ENCODE measurements around the gene SEC14L3. TPM values are rescaled to one million over a fixed set of nuclear protein-coding genes. Genes with fewer than 3 reads are reported as not detected.

Gene SEC14L3
- total and polyA plus RNA-seq, 2 of the 4 experiments (the other 2 are of a cell fraction) = not detected

- Histone ChIP-seq H2AK5ac (ENCODE audit: low read depth, low read length) (no peak overlapping the region), H4K5ac (ENCODE audit: low read depth, low read length) (no peak overlapping the region), H3K27ac (ENCODE audit: insufficient read depth, low read length) (no peak overlapping the region; the same call in 1 of the 2 replicates), H4K91ac (ENCODE audit: insufficient read depth, low read depth, low read length) (no peak overlapping the region), H2BK120ac (ENCODE audit: low read depth, low read length) (no peak overlapping the region), H2BK5ac (ENCODE audit: low read depth, low read length, poor library complexity, severe bottlenecking) (peak overlapping the region; percentile 44), H3K23ac (ENCODE audit: low read depth, low read length) (no peak overlapping the region), H4K20me1 (ENCODE audit: insufficient read depth, low read length) (no peaks in the 10 kb centered on the region), H3K27me3 (ENCODE audit: control insufficient read depth, insufficient read depth, low read length) (no peaks in the 10 kb centered on the region), H3K56ac (ENCODE audit: extremely low read depth, insufficient read depth, low read length) (no peak overlapping the region), H4K8ac (ENCODE audit: low read depth in 2 of 2, low read length in 2 of 2) (no peak overlapping the region), H3K79me1 (ENCODE audit: low read depth in 1 of 2, low read length in 2 of 2) (peaks cover 14 to 50% of the 10 kb centered on the region in 2 experiments), H3K4me3 (ENCODE audit: insufficient read depth, low read depth, low read length) (no peak overlapping the region), H3K4ac (ENCODE audit: low read depth, low read length) (no peak overlapping the region; the same call in 1 of the 2 replicates), H2BK20ac (ENCODE audit: low read depth, low read length) (no peak overlapping the region), H2AK9ac (replicated peaks; ENCODE audit: low read depth, low read length, poor library complexity) (no peak overlapping the region), H3K4me1 (ENCODE audit: control insufficient read depth, insufficient read depth, low read length) (peaks cover 9% of the 10 kb centered on the region), H3K4me2 (ENCODE audit: low read depth, low read length) (no peak overlapping the region), H2AFZ (replicated peaks; ENCODE audit: low read length, poor library complexity) (no peak overlapping the region), H3K18ac (ENCODE audit: low read depth, low read length) (no peak overlapping the region), H3K9me3 (ENCODE audit: control insufficient read depth, insufficient read depth, low read length) (no peaks in the 10 kb centered on the region), H3K14ac (replicated peaks; ENCODE audit: low read depth, low read length) (no peak overlapping the region; the same call in 1 of the 2 replicates), H3K9ac (ENCODE audit: low read depth, low read length) (no peak overlapping the region), H3K9me1 (ENCODE audit: insufficient read depth, low read length) (peaks cover 14% of the 10 kb centered on the region), H3K36me3 (ENCODE audit: control insufficient read depth, insufficient read depth, low read length) (peaks cover 44% of the 10 kb centered on the region), H2BK15ac (ENCODE audit: low read depth, low read length) (no peak overlapping the region)
- no CpG with 5 or more reads among the region's 2 CpGs for WGBS, 2 experiments (ENCODE audit: extremely low coverage in 2 of 2, insufficient read length in 1 of 2)
- no peak for TF ChIP-seq RCOR1 (IDR thresholded peaks at IDR 0.05; ENCODE audit: insufficient replicate concordance, low read length)
- TF ChIP-seq BHLHE40 (IDR thresholded peaks at IDR 0.05; ENCODE audit: low read depth, low read length) = no peak
- 0 out of 2 replicates have a peak, but pooled peaks have one; percentile 20 for TF ChIP-seq FOS (IDR thresholded peaks at IDR 0.05; ENCODE audit: low read depth, low read length)
- no peak for TF ChIP-seq MXI1 (IDR thresholded peaks at IDR 0.05; ENCODE audit: borderline replicate concordance, low read depth, low read length)
- peak; percentile 7; the same call in 1 of the 2 replicates for TF ChIP-seq CEBPB (IDR thresholded peaks at IDR 0.05; ENCODE audit: low read depth, low read length)
- no peak for TF ChIP-seq NFE2L2 (IDR thresholded peaks at IDR 0.05; ENCODE audit: low read depth, low read length)
- TF ChIP-seq RAD21 (IDR thresholded peaks at IDR 0.05; ENCODE audit: low read length) = no peak
- no peak for TF ChIP-seq RFX5 (IDR thresholded peaks at IDR 0.05; ENCODE audit: low read depth, low read length)
- no peak for TF ChIP-seq POLR2A (IDR thresholded peaks at IDR 0.05; ENCODE audit: low read depth, low read length)
- dilution Hi-C loops (cut with HindIII; ENCODE audit: low sequenced_read_pairs, unreplicated experiment) (no loop called here), in situ Hi-C loops (cut with MboI; ENCODE audit: low sequenced_read_pairs) (no loop called here), intact Hi-C loops (cut with micrococcal nuclease) (no loop called here)
- ATAC-seq (ENCODE audit: low read depth) (no peak), DNase-seq (peak; percentile 31)
- CTCF ChIA-PET = no interaction called here
- no TSS peak for BruUV-seq (replicated peaks)
- POLR2A ChIA-PET (ENCODE audit: unreplicated experiment) = no interaction called here
Measured at GRCh38 chr22:30416403-30416802, 55.4 kb downstream of the SEC14L3 start.
